Measurements from ENCODE around the gene STT3A.

Gene STT3A

DNA sequence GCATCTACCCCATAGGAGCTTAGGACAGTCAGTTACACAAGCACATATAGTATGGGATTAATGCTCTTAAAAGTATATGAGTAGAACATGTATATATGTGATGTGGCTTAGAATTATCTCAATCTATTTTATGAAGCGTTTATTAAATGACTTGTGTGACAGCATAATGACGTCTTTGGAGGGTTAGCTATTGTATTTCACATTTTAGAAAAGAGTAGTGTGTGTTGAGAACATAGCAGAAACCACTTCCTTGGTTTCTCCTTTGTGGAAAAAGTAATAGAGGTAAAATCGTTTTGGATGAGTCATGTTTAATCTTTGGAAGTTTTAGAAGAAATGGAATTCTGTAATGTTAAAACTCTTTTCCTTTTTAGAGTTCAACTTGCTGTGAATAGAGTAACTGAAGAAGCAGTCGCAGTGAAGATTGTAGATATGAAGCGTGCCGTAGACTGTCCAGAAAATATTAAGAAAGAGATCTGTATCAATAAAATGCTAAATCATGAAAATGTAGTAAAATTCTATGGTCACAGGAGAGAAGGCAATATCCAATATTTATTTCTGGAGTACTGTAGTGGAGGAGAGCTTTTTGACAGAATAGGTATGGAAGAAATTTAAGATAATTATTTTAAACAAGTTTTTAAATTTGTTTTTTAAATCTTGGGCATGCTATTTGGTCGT is 34.7 kb downstream of the STT3A start:
- no peak for DNase-seq
- intact Hi-C loops (cut with DNase I) = loop anchor here (5.0 to 10.0 kb wide), 2 partner anchors 35 to 257 kb away; partner anchors contain the start of genes HYLS1 and STT3A

DNA sequence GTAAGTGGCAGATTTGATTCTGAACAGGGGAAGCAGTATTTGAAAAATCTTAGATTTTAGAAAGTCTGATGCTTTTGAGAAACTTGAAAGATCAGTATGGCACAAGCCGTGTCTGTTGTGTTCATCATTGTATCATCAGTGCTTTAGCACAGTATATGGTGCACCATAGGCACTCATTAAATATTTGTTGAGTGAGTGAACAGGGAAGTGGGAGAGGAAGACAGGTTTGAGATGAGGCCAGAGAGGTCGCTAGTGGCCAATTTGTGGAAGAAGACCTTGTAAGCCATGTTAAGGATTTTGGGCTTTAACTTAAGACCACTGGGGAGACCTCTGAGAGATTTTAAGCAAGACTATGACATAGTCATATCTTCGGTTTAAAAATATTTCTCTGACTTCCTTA is 45.2 kb downstream of the STT3A start:
- no peak for DNase-seq
- intact Hi-C loops (cut with DNase I) = no loop called here

DNA sequence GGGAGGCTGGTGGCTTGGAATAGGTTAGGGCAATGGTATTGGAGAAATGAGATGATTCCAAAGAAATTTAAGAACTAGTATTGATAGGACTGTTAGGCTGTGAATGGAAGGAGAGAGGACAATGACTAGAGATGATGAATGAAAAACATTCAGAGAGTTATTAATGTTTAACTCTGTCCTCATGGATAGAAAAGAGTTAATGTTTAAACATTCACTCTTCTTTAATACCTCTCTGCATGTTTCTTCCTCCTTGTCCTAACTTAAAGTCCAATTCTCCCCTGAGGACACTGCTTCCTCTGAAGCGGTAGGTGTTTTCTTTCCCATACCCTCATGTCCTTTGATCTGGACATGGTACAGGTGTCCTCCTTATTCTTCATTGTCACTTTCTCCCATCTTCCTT is 45.7 kb downstream of the STT3A start:
- DNase-seq = no peak
- intact Hi-C loops (cut with DNase I) = no loop called here

DNA sequence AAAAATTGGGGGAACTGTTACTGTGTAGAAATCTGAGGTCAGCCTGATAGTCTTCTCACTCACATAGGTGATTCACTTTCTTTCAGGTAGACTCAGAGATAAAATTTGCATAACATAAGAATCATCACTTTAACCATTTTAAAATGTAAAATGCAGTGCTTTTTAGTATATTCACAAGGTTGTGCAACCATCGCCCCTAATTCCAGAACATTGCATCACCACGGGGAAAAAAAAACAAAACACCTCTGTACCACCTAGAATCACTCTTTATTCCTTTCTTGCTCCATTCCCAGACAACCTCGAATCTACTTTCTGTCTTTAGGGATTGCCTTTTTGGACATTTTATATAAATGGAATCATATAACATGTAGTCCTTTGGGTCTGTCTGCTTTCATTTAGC is 53.2 kb downstream of the STT3A start:
- no peak for DNase-seq
- intact Hi-C loops (cut with DNase I) = no loop called here

DNA sequence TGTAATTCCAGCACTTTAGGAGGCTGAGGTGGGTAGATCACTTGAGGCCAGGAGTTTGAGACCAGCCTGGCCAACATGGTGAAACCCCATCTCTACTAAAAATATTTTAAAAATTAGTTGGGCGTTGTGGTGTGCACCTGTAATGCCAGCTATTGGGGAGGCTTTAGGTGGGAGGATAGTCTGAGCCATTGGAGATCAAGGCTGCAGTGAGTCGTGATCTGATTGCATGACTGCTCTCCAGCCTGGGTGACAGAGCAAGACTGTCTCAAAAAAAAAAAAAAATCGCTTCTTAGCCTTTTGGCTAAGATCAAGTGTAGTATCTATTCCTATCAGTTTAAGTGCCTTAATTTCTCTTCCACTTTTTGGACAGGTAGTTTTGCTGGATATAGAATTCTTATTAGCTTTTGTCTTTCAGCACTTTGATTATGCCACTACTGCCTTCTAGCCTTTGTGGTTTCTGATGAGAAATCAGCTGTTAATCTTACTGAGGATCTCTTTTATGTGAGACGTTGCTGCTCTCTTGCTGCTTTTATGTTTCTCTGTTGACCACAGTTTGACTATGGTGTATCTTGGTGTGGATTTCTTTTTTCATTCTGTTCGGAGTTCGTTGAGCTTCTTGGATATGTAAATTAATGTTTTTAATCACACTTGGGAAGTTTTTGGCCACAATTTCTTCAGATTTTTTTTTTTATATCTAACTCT is 57.0 kb downstream of the STT3A start:
- no peak for DNase-seq
- intact Hi-C loops (cut with DNase I) = no loop called here

DNA sequence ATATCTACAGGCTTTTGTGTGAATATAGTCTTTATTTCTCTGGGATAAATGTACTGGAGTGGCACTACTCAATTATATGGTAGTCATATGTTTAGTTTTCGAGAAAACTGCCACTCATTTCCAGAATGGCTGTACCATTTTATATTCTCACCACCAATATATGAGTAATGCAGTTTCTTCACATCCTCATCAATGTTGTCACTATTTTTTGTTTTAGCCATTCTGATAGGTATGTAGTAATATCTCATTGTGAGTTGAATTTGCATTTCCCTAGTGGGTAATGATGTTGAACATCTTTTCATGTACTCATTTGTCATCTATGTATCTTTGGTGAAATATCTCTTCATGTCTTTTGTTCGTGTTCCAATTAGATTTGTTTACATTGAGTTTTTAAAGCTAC is 70.0 kb downstream of the STT3A start:
- intact Hi-C loops (cut with DNase I) = no loop called here
- no peak for DNase-seq

DNA sequence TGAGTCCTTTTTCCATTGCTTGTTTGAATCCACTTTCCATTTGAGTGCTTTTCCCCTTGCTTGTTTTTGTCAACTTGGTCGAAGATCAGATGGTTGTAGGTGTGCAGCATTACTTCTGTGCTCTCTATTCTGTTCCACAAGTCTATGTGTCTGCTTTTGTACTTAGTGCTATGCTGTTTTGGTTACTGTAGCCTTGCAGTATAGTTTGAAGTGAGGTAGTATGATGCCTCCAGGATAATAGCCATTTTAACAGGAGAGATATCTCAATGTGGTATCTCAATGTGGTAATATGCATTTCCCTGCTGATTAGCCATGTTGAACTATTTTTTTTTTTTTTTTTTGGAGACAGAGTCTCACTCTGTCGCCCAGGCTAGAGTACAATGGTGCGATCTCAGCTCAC is 71.3 kb downstream of the STT3A start:
- DNase-seq = no peak
- intact Hi-C loops (cut with DNase I) = no loop called here

DNA sequence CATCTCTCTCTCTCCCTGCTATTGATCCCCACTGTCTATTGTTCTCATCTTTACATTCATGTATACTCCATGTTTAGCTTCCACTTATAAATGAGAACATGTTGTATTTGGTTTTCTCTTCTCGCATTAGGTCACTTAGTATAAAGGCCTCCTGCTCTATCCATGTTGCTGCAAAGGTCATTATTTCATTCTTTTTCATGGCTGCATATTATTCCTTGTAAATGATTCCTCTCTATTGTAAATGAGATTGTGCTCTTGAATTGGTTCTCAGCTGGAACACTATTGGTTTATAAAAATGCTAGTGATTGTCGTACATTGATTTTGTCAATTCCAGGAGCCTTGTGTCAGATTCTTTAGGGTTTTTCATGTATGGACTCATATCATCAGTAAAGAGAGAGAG is 74.5 kb downstream of the STT3A start:
- intact Hi-C loops (cut with DNase I) = no loop called here

DNA sequence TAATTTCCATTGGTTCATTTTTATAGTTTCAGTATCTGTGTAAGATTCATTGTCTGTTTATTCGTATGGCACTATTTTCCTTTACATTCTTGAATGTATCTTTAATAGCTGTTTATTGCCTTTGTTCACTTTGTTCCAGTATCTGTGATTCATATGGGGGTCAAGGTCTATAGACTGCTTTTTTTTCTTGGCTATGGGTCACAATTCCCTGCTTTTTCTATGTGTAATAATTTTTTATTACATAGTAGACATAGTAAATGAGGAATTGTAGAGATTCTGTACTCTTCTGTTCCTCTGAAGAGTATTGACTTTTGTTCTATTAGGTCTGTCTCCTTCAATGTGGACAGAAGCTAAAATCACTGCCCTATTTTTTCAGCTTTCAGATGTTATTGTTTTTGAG is 77.5 kb downstream of the STT3A start:
- no peak for DNase-seq

More for the DNA sequence above, 74.5 kb downstream of the STT3A start:
- no peak for DNase-seq

DNA sequence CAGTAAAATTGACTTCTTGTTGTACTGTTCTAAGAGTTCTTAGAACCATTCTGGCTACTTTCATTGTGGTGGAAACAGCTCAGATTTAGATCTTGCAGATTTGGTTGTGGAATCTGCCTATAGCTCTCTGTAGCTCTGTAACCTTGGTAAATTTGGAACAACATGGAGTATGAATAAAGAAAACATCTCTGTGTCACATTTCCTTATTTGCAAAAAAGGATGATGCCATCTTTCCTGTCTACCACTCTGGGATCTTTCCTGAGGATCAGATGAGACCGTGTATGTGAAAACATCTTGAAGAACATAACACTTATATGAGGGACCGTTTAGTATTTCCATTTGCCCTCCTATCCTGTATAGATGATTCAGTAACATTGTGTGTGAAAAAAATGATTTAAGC is 78.9 kb downstream of the STT3A start:
- intact Hi-C loops (cut with DNase I) = no loop called here
- no peak for DNase-seq

More for the DNA sequence above, 77.5 kb downstream of the STT3A start:
- intact Hi-C loops (cut with DNase I) = no loop called here

All from head of caudate nucleus (tissue), 42 donors.